Fibroblast of the aortic adventitia (primary cell): ENCODE results near the gene CTIF. TPM values are rescaled to one million over a fixed set of nuclear protein-coding genes. Genes with fewer than 3 reads are reported as not detected.

Experiments used
- DNase-seq: peaks from one replicate; pipeline ENCODE4 v3.0.0-alpha.2; 2010; ENCODE audit warnings: low read depth
- H3K4me3 ChIP-seq: 2 replicates; pipeline ENCODE4 v1.5.1; 2011; ENCODE audit warnings: low read depth, mild to moderate bottlenecking, control low read depth, low read length, moderate library complexity
- total RNA-seq: library from RNA; depleted of rRNA; stranded (reverse); fragments of >200 nt; gene quantifications from 2 replicates; pipeline ENCODE4 v1.2.3, GENCODE V29; 2012; ENCODE audit warnings: low replicate concordance
- TF ChIP-seq, protein P1 (sequence below): IDR thresholded peaks from 2 replicates; pipeline ENCODE4 v1.5.1; 2011; ENCODE audit warnings: mild to moderate bottlenecking, low read length, control low read depth, inconsistent platforms; ENCODE audit not compliant: insufficient read depth

The CTIF gene
- total RNA-seq, 1 donor: 29.0 TPM

DNA sequence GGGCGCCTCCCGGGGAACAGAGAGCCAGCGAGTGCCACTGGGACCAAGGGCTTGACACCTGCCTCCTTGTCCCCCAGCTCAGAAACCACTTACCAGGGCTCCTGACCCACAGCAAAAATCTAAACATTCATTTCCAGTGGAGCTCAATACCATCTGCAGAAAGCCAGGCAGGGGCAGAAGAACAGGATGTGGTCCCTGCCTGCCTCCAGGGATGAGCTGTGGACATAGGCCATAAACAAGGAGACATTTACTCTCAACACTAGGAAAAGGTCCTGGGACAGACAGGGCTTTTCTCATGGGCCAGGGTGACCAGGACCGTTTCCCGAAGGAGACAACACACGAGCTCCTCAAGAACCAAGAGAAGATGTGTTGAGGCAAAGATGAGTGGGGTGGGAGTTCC is 203.0 kb downstream of the CTIF start:
- no peak for DNase-seq
- H3K4me3 ChIP-seq: no peak overlapping the region
- TF ChIP-seq, protein P1, sequence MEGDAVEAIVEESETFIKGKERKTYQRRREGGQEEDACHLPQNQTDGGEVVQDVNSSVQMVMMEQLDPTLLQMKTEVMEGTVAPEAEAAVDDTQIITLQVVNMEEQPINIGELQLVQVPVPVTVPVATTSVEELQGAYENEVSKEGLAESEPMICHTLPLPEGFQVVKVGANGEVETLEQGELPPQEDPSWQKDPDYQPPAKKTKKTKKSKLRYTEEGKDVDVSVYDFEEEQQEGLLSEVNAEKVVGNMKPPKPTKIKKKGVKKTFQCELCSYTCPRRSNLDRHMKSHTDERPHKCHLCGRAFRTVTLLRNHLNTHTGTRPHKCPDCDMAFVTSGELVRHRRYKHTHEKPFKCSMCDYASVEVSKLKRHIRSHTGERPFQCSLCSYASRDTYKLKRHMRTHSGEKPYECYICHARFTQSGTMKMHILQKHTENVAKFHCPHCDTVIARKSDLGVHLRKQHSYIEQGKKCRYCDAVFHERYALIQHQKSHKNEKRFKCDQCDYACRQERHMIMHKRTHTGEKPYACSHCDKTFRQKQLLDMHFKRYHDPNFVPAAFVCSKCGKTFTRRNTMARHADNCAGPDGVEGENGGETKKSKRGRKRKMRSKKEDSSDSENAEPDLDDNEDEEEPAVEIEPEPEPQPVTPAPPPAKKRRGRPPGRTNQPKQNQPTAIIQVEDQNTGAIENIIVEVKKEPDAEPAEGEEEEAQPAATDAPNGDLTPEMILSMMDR: no peak

DNA sequence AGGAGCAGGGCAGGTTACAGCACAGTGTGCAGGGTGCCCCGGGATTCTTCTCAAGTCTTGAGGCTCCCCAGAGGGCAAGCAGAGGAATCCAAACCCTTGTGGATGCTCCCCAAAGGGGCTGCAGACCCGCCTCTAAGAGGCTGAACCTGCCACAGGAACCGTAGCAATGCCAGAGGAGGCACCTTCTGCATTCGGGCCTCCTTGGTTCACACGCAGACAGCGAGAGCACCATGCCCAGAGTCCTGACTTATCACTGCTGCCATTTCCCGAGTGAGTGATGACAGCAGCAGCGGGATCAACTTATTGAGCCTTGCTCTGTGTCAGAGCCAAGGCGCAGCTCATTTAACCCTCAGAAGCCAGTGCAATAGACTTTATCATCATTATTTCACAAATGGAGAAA is 203.5 kb downstream of the CTIF start:
- TF ChIP-seq, protein P1: no peak
- DNase-seq: no peak
- no peak overlapping the region for H3K4me3 ChIP-seq

DNA sequence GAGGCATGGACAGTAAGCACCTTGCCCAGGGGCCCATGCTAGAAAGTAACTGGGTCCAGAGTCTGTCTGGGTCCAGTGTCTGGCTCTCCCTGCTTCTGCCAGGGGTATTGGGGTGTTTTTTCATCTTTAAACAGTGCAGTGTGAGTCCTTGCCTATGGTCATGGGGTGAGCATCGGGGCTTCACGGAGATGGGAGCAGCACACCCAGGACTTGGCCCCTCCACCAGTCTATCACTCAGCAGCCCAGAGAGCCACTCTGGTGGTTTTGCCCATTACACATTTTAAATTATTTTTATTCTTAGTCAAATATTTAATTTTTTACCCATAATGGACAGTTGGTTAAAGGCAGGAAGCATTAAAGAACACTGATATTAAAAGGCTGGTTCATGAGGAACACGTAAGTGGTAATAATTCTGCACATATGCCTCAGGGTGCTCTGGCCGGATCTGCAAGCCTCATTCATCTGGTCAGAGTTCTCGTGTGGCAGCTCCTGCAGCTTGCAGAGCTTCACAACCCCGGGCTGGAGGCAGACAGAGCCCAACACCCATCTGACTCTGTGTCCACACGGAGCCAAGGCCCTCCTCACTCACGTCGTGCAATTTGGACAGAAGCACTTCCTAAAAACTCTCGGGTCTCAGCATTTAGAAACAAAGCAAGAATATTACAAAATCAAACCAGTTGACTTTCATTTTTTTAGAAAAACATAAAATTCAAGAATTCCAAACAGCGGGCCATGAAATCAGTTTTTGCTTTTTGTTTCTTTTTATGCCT is 204.1 kb downstream of the CTIF start:
- DNase-seq: peak; percentile 90
- TF ChIP-seq, protein P1: no peak
- H3K4me3 ChIP-seq: peak overlapping the region; percentile 36

DNA sequence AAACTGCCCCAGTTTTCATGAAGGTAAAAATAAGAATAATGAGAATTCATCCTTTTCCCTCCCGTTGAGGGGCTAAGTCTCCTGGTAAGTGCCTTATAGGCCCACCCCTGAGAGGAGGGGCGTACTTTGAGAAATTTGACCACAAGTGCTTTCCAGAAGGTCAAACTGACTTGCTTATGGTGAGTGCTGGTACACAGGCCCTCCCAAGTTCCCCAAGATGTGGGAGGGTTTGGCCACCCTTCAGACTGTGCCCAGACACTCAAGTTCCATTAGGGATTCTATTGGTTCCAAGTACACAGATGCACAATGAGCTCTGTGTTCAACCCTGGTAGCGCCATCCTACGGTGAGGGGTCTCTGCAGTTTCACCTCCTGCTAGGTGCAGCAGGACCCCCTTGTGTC is 205.1 kb downstream of the CTIF start:
- no peak for DNase-seq
- TF ChIP-seq, protein P1: no peak
- H3K4me3 ChIP-seq: no peak overlapping the region

DNA sequence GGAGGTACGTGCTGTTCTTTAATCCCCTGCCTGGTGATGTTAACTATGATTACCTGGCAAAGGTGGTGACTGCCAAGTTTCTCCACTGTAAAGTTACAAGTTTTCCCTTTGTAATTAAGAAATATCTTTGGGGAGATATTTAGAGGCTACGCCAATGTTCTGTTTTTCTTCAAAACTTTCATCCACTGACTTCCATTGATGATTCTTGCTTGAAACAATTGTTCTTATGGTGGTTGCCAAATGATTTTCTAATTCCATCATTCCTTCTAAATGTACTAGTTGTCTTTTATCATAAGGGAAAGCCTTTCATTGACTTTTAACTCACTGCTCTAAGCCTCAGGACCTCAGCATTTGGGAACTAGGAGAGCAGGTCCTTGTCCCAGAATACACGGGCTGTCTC is 206.5 kb downstream of the CTIF start:
- DNase-seq: peak; percentile 51
- TF ChIP-seq, protein P1: no peak
- no peak overlapping the region for H3K4me3 ChIP-seq

DNA sequence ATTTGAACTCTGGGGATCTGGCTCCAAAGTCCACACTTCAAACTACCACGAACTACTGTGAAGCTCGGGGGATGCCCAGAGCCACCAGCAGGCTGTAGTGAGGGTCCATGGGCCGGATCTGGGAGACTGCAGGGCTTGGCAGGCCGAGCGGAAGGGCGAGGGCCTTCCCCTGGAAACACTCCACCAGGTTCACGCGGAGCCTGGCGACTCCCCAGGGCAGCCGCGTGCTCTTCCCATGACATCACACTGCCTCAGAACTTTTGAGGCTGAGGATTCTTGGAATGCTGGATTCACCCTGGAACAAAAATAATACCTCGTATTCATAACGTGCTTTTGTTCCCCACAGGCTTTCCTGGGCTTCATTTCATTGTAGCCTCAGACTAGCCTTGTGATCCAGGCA is 210.9 kb downstream of the CTIF start:
- H3K4me3 ChIP-seq: no peak overlapping the region
- DNase-seq: peak; percentile 96
- TF ChIP-seq, protein P1: peak; percentile 61
